ENCODE measurements around the gene PPP1R14D. TPM values are rescaled to one million over a fixed set of nuclear protein-coding genes. Genes with fewer than 3 reads are reported as not detected.

PPP1R14D gene
- total RNA-seq, 1 experiment from 2014 or later = 0.64 TPM

- ChIA-PET POLR2A (interaction anchor here (0.6 kb wide), 1 partner anchor 428 kb away, joined by 3 read pairs; no protein-coding TSS in a partner anchor), CTCF (interaction anchor here (0.5 to 0.7 kb wide), 2 partner anchors 34 to 298 kb away, joined by 4 read pairs; no protein-coding TSS in a partner anchor)
- BruUV-seq (replicated peaks) = no TSS peak
- Histone ChIP-seq H3K27me3 (ENCODE audit: control insufficient read depth, insufficient read depth, low read length) (no peaks in the 10 kb centered on the region), H3K9me3 (ENCODE audit: control insufficient read depth, insufficient read depth, low read depth, low read length) (no peaks in the 10 kb centered on the region), H3K4me1 (ENCODE audit: control insufficient read depth, insufficient read depth, low read length) (peaks cover 34% of the 10 kb centered on the region), H3K27ac (ENCODE audit: low read length) (no peak overlapping the region), H3K36me3 (ENCODE audit: control insufficient read depth, insufficient read depth, low read length) (no peaks in the 10 kb centered on the region), H3K4me3 (ENCODE audit: low read depth in 2 of 2, low read length in 2 of 2) (no peak overlapping the region)
- no peak for ATAC-seq
- in situ Hi-C loops (cut with HindIII; ENCODE audit: low pct_unique_long_range_greater_than_20kb, low sequenced_read_pairs) (no loop called here), intact Hi-C loops (cut with micrococcal nuclease; ENCODE audit: unreplicated experiment) (no loop called here)
- TF ChIP-seq REST (IDR thresholded peaks at IDR 0.05; ENCODE audit: insufficient read depth in 1 of 2, low read depth in 2 of 2, low read length in 1 of 2) = no peak
- TF ChIP-seq CTCF (IDR thresholded peaks at IDR 0.05) = no peak
- no peak for TF ChIP-seq SIN3A (IDR thresholded peaks at IDR 0.05; ENCODE audit: borderline replicate concordance, insufficient read depth, low read depth, low read length)
- TF ChIP-seq TCF7L2 (IDR thresholded peaks at IDR 0.05; ENCODE audit: low read depth, low read length) = no peak
- TF ChIP-seq POLR2AphosphoS5 (IDR thresholded peaks at IDR 0.05; ENCODE audit: low read depth, low read length) = no peak
- no peak for DNase-seq (ENCODE audit: low read depth, low spot score)
Measured at GRCh38 chr15:40770147-40770721, 58.3 kb downstream of the PPP1R14D start.

- DNase-seq (ENCODE audit: low read depth, low spot score) (no peak), ATAC-seq (no peak)
- intact Hi-C loops (cut with micrococcal nuclease; ENCODE audit: unreplicated experiment) (no loop called here), in situ Hi-C loops (cut with HindIII; ENCODE audit: low pct_unique_long_range_greater_than_20kb, low sequenced_read_pairs) (no loop called here)
- Histone ChIP-seq H3K9me3 (ENCODE audit: control insufficient read depth, insufficient read depth, low read depth, low read length) (no peaks in the 10 kb centered on the region), H3K27me3 (ENCODE audit: control insufficient read depth, insufficient read depth, low read length) (no peaks in the 10 kb centered on the region), H3K4me1 (ENCODE audit: control insufficient read depth, insufficient read depth, low read length) (peaks cover 40% of the 10 kb centered on the region), H3K4me3 (ENCODE audit: low read depth in 2 of 2, low read length in 2 of 2) (no peak within 1 kb of the TSS), H3K36me3 (ENCODE audit: control insufficient read depth, insufficient read depth, low read length) (no peaks in the 10 kb centered on the region), H3K27ac (ENCODE audit: low read length) (no peak within 1 kb of the TSS)
- ChIA-PET POLR2A (no interaction called here), CTCF (interaction anchor here (0.5 to 0.7 kb wide), 2 partner anchors 35 to 297 kb away, joined by 4 read pairs; no protein-coding TSS in a partner anchor)
- TF ChIP-seq POLR2AphosphoS5 (IDR thresholded peaks at IDR 0.05; ENCODE audit: low read depth, low read length) (no peak), TCF7L2 (IDR thresholded peaks at IDR 0.05; ENCODE audit: low read depth, low read length) (no peak), REST (IDR thresholded peaks at IDR 0.05; ENCODE audit: insufficient read depth in 1 of 2, low read depth in 2 of 2, low read length in 1 of 2) (no peak), SIN3A (IDR thresholded peaks at IDR 0.05; ENCODE audit: borderline replicate concordance, insufficient read depth, low read depth, low read length) (no peak), CTCF (IDR thresholded peaks at IDR 0.05) (no peak)
- BruUV-seq (replicated peaks) = no TSS peak
Measured at GRCh38 chr15:40769274-40770146, 59.0 kb downstream of the PPP1R14D start, which contains the start of gene C15orf62. C15orf62 (plus strand) TSS chr15:40769980; CDS start chr15:40770496, 516 bp downstream.
